PC-9 (cell line): ENCODE measurements around the gene CTDSP1.

Experiments used
- CTCF ChIP-seq: fragments of 200-600 bp; sonication (generic); conservative IDR thresholded peaks from 2 replicates; pipeline ENCODE4 v1.6.1; 2017; ENCODE audit warnings: mixed run types, antibody characterized with exemption, mild to moderate bottlenecking, moderate library complexity
- EZH2 ChIP-seq: fragments of 200-600 bp; sonication (generic); IDR thresholded peaks from 2 replicates; pipeline ENCODE4 v1.8.0; 2017; ENCODE audit warnings: antibody characterized with exemption, low read depth

DNA sequence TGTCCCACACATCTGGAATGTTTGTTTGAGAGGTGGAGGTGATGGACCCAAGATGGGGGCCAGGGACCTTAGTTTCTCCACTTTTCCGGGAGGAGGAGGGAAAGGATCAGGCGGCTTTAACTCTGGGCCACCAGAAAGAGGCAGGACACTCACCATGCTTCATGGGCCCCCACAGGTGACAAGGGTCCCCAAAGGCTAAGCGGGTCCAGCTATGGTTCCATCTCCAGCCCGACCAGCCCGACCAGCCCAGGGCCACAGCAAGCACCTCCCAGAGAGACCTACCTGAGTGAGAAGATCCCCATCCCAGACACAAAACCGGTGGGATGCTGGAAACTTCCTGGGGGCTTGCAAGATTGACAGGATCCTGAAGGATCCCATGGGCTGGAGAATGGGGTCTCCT lies 16.9 kb upstream of the CTDSP1 start:
- TF ChIP-seq CTCF = no peak
- no peak for TF ChIP-seq EZH2
